HEK293T (cell line): ENCODE results near the gene LAMC2.

ENCODE experiments used
- ARNT ChIP-seq: fragments of 450-650 bp; IDR thresholded peaks from 2 replicates; pipeline ENCODE4 v1.6.1; 2017; ENCODE audit warnings: mild to moderate bottlenecking
- BHLHE40 ChIP-seq: fragments of 450-650 bp; IDR thresholded peaks from 2 replicates; pipeline ENCODE4 v1.6.1; 2016; ENCODE audit warnings: mild to moderate bottlenecking, moderate library complexity, borderline replicate concordance
- CTBP1 ChIP-seq: fragments of 450-650 bp; IDR thresholded peaks from 2 replicates; pipeline ENCODE4 v1.6.1; 2016; ENCODE audit warnings: borderline replicate concordance
- ELF4 ChIP-seq: fragments of 450-650 bp; IDR thresholded peaks from 2 replicates; pipeline ENCODE4 v1.6.1; 2017; ENCODE audit warnings: antibody characterized with exemption
- FOXA1 ChIP-seq: fragments of 450-650 bp; IDR thresholded peaks from 2 replicates; pipeline ENCODE4 v1.6.1; 2016; ENCODE audit warnings: mild to moderate bottlenecking
- FOXK2 ChIP-seq: fragments of 450-650 bp; IDR thresholded peaks from 2 replicates; pipeline ENCODE4 v1.6.1; 2016; ENCODE audit warnings: mild to moderate bottlenecking
- HDGF ChIP-seq: fragments of 450-650 bp; IDR thresholded peaks from 2 replicates; pipeline ENCODE4 v1.6.1; 2017; ENCODE audit warnings: antibody characterized with exemption, borderline replicate concordance
- NFRKB ChIP-seq: fragments of 450-650 bp; IDR thresholded peaks from 2 replicates; pipeline ENCODE4 v1.6.1; 2016; ENCODE audit warnings: mild to moderate bottlenecking, moderate library complexity
- SP1 ChIP-seq: fragments of 450-650 bp; IDR thresholded peaks from 2 replicates; pipeline ENCODE4 v1.6.1; 2017
- SUZ12 ChIP-seq: fragments of 450-650 bp; IDR thresholded peaks from 2 replicates; pipeline ENCODE4 v1.6.1; 2016; ENCODE audit warnings: mild to moderate bottlenecking
- TARDBP ChIP-seq: fragments of 450-650 bp; IDR thresholded peaks from 2 replicates; pipeline ENCODE4 v1.6.1; 2016
- ZNF384 ChIP-seq: fragments of 450-650 bp; IDR thresholded peaks from 2 replicates; pipeline ENCODE4 v1.6.1; 2016
- TF ChIP-seq, protein P1 (sequence below): fragments of 450-650 bp; IDR thresholded peaks from 2 replicates; pipeline ENCODE4 v1.6.1; 2016

DNA sequence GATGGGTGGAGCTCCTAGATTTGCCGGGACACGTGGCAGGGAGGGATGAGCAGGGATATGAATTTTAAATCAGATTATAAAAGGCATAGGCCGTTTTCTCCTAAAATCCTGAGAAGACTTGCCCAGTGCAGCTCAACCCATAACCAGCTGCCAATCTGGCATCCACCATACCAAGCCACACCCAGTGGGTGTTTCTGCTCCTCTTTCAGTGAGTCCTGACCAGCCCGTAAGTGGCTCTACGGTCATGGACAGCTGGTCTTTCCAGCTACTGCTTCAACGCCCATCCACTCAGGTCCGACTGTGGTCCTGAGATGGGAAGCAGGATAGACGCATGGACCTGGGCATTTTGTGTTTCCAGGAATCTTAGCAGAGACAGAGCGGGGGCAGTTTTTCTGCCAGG lies 107.2 kb downstream of the LAMC2 start:
- TF ChIP-seq SUZ12 (no peak), ARNT (no peak), FOXK2 (no peak), NFRKB (no peak), TARDBP (no peak), SP1 (no peak), HDGF (no peak), ZNF384 (no peak), FOXA1 (no peak), ELF4 (no peak), CTBP1 (no peak), BHLHE40 (no peak)
- TF ChIP-seq, protein P1, sequence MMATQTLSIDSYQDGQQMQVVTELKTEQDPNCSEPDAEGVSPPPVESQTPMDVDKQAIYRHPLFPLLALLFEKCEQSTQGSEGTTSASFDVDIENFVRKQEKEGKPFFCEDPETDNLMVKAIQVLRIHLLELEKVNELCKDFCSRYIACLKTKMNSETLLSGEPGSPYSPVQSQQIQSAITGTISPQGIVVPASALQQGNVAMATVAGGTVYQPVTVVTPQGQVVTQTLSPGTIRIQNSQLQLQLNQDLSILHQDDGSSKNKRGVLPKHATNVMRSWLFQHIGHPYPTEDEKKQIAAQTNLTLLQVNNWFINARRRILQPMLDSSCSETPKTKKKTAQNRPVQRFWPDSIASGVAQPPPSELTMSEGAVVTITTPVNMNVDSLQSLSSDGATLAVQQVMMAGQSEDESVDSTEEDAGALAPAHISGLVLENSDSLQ = no peak
